Stimulated activated CD4-positive, alpha-beta T cell treated with anti-CD3 and anti-CD28 coated beads, Interleukin-2, amount 100 ng/mL, for 4 hours (primary cell): ENCODE measurements around the gene GRK1.

Experiments
- DNase-seq: peaks from one replicate; pipeline ENCODE4 v3.0.0-alpha.2; 2020; ENCODE audit warnings: low read depth

Gene GRK1

DNA sequence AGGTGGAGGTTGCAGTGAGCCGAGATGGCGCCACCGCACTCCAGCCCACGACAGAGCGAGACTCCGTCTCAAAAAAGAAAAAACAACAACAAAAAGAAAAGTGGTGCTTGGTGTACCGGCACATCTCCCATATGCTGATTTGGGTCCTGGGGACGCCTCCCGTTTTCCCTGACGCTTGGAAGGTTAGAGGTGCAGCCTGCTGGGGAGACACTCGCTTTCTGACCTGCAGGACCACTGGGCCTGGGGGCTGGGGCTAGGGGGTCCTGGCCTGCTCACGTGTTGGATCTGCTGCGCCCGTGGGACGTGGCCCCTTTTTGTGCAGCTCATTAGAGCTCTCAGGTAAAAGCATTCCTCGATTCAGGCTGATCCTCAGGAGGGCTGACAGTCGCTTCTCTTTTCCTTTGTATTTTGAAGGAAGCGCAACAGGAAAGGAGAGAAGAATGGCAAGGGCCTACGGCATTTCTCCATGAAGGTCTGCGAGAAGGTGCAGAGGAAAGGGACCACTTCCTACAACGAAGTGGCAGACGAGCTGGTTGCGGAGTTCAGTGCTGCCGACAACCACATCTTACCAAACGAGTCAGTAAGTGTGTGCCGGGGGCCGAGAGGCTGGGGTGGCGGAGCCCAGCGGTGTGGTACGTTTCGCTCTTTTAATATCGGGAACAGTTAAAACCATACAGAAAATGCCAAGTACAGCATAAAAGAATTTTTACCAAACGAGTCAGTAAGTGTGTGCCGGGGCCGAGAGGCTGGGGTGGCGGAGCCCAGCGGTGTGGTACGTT is 34.1 kb upstream of the GRK1 start:
- no peak for DNase-seq

- DNase-seq: no peak
Observed at GRCh38 chr13:113633485-113633873, 33.5 kb upstream of the GRK1 start.

- DNase-seq: no peak
Observed at GRCh38 chr13:113634279-113635047, 32.6 kb upstream of the GRK1 start.

GRCh38 chr13:113635048-113635420 is 32.0 kb upstream of the GRK1 start:
- no peak for DNase-seq

- DNase-seq: no peak
Observed at GRCh38 chr13:113635709-113636108, 31.3 kb upstream of the GRK1 start.

- no peak for DNase-seq
Observed at GRCh38 chr13:113636266-113636963, 30.6 kb upstream of the GRK1 start.

- no peak for DNase-seq
Observed at GRCh38 chr13:113637262-113638160, 29.5 kb upstream of the GRK1 start.

- no peak for DNase-seq
Observed at GRCh38 chr13:113638173-113638746, 28.8 kb upstream of the GRK1 start.

DNA sequence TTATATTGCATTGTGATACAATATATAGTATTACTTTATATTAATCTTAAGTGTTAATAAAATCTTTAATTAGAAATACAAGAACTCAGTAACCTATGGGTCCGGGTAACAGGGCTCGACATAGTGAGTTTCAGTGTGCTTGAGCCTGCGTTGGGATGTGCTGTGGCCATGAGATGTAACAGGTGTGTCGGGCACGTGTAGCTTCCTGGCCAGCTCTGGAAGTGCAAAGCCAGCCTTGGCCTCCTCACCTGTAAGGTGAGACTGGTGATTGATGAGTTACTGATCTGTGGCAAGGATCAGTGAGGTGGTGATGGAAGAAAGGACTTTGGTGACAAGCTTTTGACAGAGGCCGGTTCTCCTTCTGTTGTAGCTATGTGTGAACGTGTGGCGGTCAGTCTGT is 28.2 kb upstream of the GRK1 start:
- no peak for DNase-seq

- DNase-seq: no peak
Observed at GRCh38 chr13:113639616-113640262, 27.3 kb upstream of the GRK1 start.

- DNase-seq: no peak
Observed at GRCh38 chr13:113641426-113641825, 25.6 kb upstream of the GRK1 start.

DNA sequence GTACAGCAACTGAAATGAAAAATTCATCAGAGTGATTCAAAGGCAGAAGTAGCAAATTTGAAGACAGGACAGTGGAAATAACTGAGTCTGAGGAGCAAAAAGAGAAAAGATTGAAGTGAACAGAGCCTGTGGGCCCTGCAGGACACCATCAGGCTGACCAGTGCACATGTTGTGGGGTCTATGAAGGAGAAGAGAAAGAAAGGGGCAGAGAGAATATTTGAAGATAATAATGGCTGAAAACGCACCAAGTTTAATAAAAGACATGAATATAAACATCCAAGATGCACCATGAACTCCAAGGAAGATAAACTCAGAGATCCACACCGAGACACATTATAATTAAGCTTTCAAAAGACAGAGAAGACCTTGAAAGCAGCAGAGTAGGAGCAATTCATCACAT is 24.5 kb upstream of the GRK1 start:
- no peak for DNase-seq

GRCh38 chr13:113643593-113643992 is 23.4 kb upstream of the GRK1 start:
- DNase-seq: no peak

- DNase-seq: no peak
Observed at GRCh38 chr13:113644800-113645199, 22.2 kb upstream of the GRK1 start.

- DNase-seq: no peak
Observed at GRCh38 chr13:113645329-113645728, 21.7 kb upstream of the GRK1 start.

GRCh38 chr13:113646376-113646775 is 20.6 kb upstream of the GRK1 start:
- no peak for DNase-seq

DNA sequence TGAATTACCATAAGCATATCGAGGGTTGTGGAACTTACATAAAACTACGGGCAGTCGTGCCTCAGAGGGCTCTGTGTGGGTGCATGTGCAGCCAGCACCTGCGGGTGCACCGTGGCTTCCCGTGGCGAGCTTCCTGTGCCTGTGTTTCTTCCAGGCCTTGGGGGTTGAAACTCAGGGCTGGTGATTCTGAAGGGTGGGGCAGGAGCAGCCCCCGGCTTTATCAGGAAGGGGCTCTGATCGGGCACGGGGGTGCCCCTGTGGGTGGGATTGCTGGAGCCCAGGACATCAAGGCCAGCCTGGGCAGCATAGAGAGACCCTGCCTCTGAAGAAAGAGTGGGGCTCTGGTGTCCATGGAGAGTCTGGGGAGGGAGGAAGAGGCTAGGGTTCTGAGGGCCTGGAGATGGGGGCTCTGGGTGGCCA is 20.1 kb upstream of the GRK1 start:
- DNase-seq: no peak

- DNase-seq: no peak
Observed at GRCh38 chr13:113647351-113648215, 19.4 kb upstream of the GRK1 start.

DNA sequence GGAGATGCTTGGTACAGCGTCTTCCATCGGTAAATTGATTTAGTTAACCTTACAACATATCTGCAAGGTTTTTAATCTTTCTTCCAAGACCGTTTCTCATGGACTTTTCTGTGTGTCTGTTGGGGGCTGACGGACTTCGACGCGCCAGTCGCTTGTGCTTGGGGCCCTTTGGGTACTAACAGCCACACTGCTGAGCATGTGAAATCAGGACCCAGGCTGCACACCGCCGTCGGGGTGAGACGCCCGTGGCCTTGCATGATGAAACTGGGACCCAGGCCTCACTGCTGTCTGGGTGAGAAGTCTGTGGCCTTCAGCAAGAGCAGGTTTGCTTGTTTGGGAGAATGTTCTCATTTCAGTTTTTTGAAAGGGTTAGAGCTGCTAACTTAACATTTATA is 18.8 kb upstream of the GRK1 start:
- DNase-seq: no peak

- DNase-seq: no peak
Observed at GRCh38 chr13:113649212-113649611, 17.8 kb upstream of the GRK1 start.
